Activated T-cell treated with anti-CD3 and anti-CD28 coated beads, Interleukin-2, amount 50 U/mL, for 4 hours (primary cell): Measurements from ENCODE around the gene C1orf21. TPM values are rescaled to one million over a fixed set of nuclear protein-coding genes. Genes with fewer than 3 reads are reported as not detected.

Experiments
- ATAC-seq, 2 donors: fragments of 200-7000 bp; cut with Tn5 transposase; one replicate each; pipeline ENCODE4 v1.10.0; 2021
- DNase-seq: peaks from one replicate; pipeline ENCODE4 v3.0.0-alpha.2; 2020
- H3K27me3 Mint-ChIP-seq: one replicate; pipeline ENCODE4 v1.8.0; 2021; ENCODE audit warnings: low read depth, mixed read lengths
- H3K36me3 Mint-ChIP-seq: one replicate; pipeline ENCODE4 v1.8.0; 2022; ENCODE audit warnings: mixed read lengths; ENCODE audit not compliant: insufficient read depth
- H3K4me1 Mint-ChIP-seq: one replicate; pipeline ENCODE4 v1.8.0; 2021; ENCODE audit warnings: low read depth, mixed read lengths
- H3K4me3 Mint-ChIP-seq: one replicate; pipeline ENCODE4 v1.8.0; 2021; ENCODE audit warnings: mild to moderate bottlenecking, moderate library complexity, mixed read lengths
- H3K9me3 Mint-ChIP-seq: one replicate; pipeline ENCODE4 v1.8.0; 2021; ENCODE audit warnings: mixed read lengths
- total RNA-seq, 3 donors: library from RNA; stranded (reverse); gene quantifications; one replicate each; pipeline ENCODE4 v1.2.1, GENCODE V29; 2021

The C1orf21 gene
- total RNA-seq, 3 donors from 2014 or later = 0.53 to 1.7 (median 0.90) TPM

- Mint-ChIP-seq H3K4me1 (no peaks in the 10 kb centered on the region), H3K27me3 (no peaks in the 10 kb centered on the region), H3K4me3 (no peak overlapping the region), H3K9me3 (no peaks in the 10 kb centered on the region), H3K36me3 (no peaks in the 10 kb centered on the region)
- ATAC-seq (no peak), DNase-seq (no peak)
Measured at GRCh38 chr1:184506481-184506880, 119.7 kb downstream of the C1orf21 start.

- H3K4me1 Mint-ChIP-seq = no peaks in the 10 kb centered on the region
- no peaks in the 10 kb centered on the region for H3K36me3 Mint-ChIP-seq
- H3K4me3 Mint-ChIP-seq = no peak overlapping the region
- ATAC-seq (no peak), DNase-seq (no peak)
- no peaks in the 10 kb centered on the region for H3K27me3 Mint-ChIP-seq
- no peaks in the 10 kb centered on the region for H3K9me3 Mint-ChIP-seq
Measured at GRCh38 chr1:184507165-184507564, 120.3 kb downstream of the C1orf21 start.

- no peaks in the 10 kb centered on the region for H3K9me3 Mint-ChIP-seq
Measured at GRCh38 chr1:184507604-184508280, 120.9 kb downstream of the C1orf21 start.

GRCh38 chr1:184509105-184509504 is 122.3 kb downstream of the C1orf21 start:
- Mint-ChIP-seq H3K4me3 (no peak overlapping the region), H3K27me3 (no peaks in the 10 kb centered on the region), H3K4me1 (no peaks in the 10 kb centered on the region), H3K9me3 (no peaks in the 10 kb centered on the region), H3K36me3 (no peaks in the 10 kb centered on the region)
- DNase-seq (no peak), ATAC-seq (no peak)

More at GRCh38 chr1:184507604-184508280, 120.9 kb downstream of the C1orf21 start:
- Mint-ChIP-seq H3K27me3 (no peaks in the 10 kb centered on the region), H3K36me3 (no peaks in the 10 kb centered on the region), H3K4me1 (no peaks in the 10 kb centered on the region), H3K4me3 (no peak overlapping the region)
- ATAC-seq (no peak), DNase-seq (no peak)

- no peaks in the 10 kb centered on the region for H3K36me3 Mint-ChIP-seq
- ATAC-seq (no peak), DNase-seq (no peak)
- no peak overlapping the region for H3K4me3 Mint-ChIP-seq
- no peaks in the 10 kb centered on the region for H3K9me3 Mint-ChIP-seq
- H3K27me3 Mint-ChIP-seq = no peaks in the 10 kb centered on the region
- H3K4me1 Mint-ChIP-seq = no peaks in the 10 kb centered on the region
Measured at GRCh38 chr1:184510110-184510509, 123.3 kb downstream of the C1orf21 start.

- no peak overlapping the region for H3K4me3 Mint-ChIP-seq
- no peaks in the 10 kb centered on the region for H3K4me1 Mint-ChIP-seq
- no peaks in the 10 kb centered on the region for H3K27me3 Mint-ChIP-seq
- ATAC-seq (no peak), DNase-seq (no peak)
- H3K36me3 Mint-ChIP-seq = no peaks in the 10 kb centered on the region
- no peaks in the 10 kb centered on the region for H3K9me3 Mint-ChIP-seq
Measured at GRCh38 chr1:184512724-184513123, 125.9 kb downstream of the C1orf21 start.

- Mint-ChIP-seq H3K27me3 (no peaks in the 10 kb centered on the region), H3K4me3 (no peak overlapping the region), H3K4me1 (no peaks in the 10 kb centered on the region), H3K9me3 (no peaks in the 10 kb centered on the region), H3K36me3 (no peaks in the 10 kb centered on the region)
- ATAC-seq = no peak
- no peak for DNase-seq
Measured at GRCh38 chr1:184513421-184513820, 126.6 kb downstream of the C1orf21 start.

GRCh38 chr1:184513966-184514365 is 127.1 kb downstream of the C1orf21 start:
- no peak overlapping the region for H3K4me3 Mint-ChIP-seq
- no peaks in the 10 kb centered on the region for H3K27me3 Mint-ChIP-seq
- no peak for DNase-seq
- H3K9me3 Mint-ChIP-seq = no peaks in the 10 kb centered on the region
- ATAC-seq = no peak
- no peaks in the 10 kb centered on the region for H3K36me3 Mint-ChIP-seq
- H3K4me1 Mint-ChIP-seq = no peaks in the 10 kb centered on the region

GRCh38 chr1:184514447-184514846 is 127.6 kb downstream of the C1orf21 start:
- no peaks in the 10 kb centered on the region for H3K9me3 Mint-ChIP-seq
- H3K27me3 Mint-ChIP-seq = peaks cover 2% of the 10 kb centered on the region
- H3K4me1 Mint-ChIP-seq = no peaks in the 10 kb centered on the region
- DNase-seq (no peak), ATAC-seq (no peak)
- no peak overlapping the region for H3K4me3 Mint-ChIP-seq
- H3K36me3 Mint-ChIP-seq = no peaks in the 10 kb centered on the region

GRCh38 chr1:184517130-184517529 is 130.3 kb downstream of the C1orf21 start:
- ATAC-seq (no peak), DNase-seq (no peak)
- no peak overlapping the region for H3K4me3 Mint-ChIP-seq
- H3K36me3 Mint-ChIP-seq = no peaks in the 10 kb centered on the region
- no peaks in the 10 kb centered on the region for H3K9me3 Mint-ChIP-seq
- H3K27me3 Mint-ChIP-seq = peaks cover 2% of the 10 kb centered on the region
- no peaks in the 10 kb centered on the region for H3K4me1 Mint-ChIP-seq

- H3K9me3 Mint-ChIP-seq = no peaks in the 10 kb centered on the region
- ATAC-seq (no peak), DNase-seq (no peak)
- peaks cover 2% of the 10 kb centered on the region for H3K27me3 Mint-ChIP-seq
- no peak overlapping the region for H3K4me3 Mint-ChIP-seq
- H3K4me1 Mint-ChIP-seq = no peaks in the 10 kb centered on the region
- no peaks in the 10 kb centered on the region for H3K36me3 Mint-ChIP-seq
Measured at GRCh38 chr1:184518736-184519357, 132.0 kb downstream of the C1orf21 start.

GRCh38 chr1:184520336-184520735 is 133.5 kb downstream of the C1orf21 start:
- Mint-ChIP-seq H3K4me3 (no peak overlapping the region), H3K9me3 (no peaks in the 10 kb centered on the region), H3K36me3 (no peaks in the 10 kb centered on the region), H3K27me3 (peaks cover 2% of the 10 kb centered on the region), H3K4me1 (no peaks in the 10 kb centered on the region)
- DNase-seq = no peak
- no peak for ATAC-seq

GRCh38 chr1:184524248-184524647 is 137.4 kb downstream of the C1orf21 start:
- no peaks in the 10 kb centered on the region for H3K4me1 Mint-ChIP-seq
- H3K4me3 Mint-ChIP-seq = no peak overlapping the region
- H3K36me3 Mint-ChIP-seq = no peaks in the 10 kb centered on the region
- ATAC-seq = no peak
- H3K27me3 Mint-ChIP-seq = peaks cover 1% of the 10 kb centered on the region
- no peaks in the 10 kb centered on the region for H3K9me3 Mint-ChIP-seq
- no peak for DNase-seq

GRCh38 chr1:184527402-184527801 is 140.6 kb downstream of the C1orf21 start:
- H3K9me3 Mint-ChIP-seq = no peaks in the 10 kb centered on the region
- DNase-seq (no peak), ATAC-seq (no peak)
- peaks cover 4% of the 10 kb centered on the region for H3K27me3 Mint-ChIP-seq
- H3K36me3 Mint-ChIP-seq = no peaks in the 10 kb centered on the region
- no peaks in the 10 kb centered on the region for H3K4me1 Mint-ChIP-seq
- H3K4me3 Mint-ChIP-seq = no peak overlapping the region

GRCh38 chr1:184530226-184530625 is 143.4 kb downstream of the C1orf21 start:
- H3K4me3 Mint-ChIP-seq = no peak overlapping the region
- peaks cover 2% of the 10 kb centered on the region for H3K4me1 Mint-ChIP-seq
- H3K9me3 Mint-ChIP-seq = no peaks in the 10 kb centered on the region
- ATAC-seq (no peak), DNase-seq (no peak)
- H3K27me3 Mint-ChIP-seq = peaks cover 7% of the 10 kb centered on the region
- no peaks in the 10 kb centered on the region for H3K36me3 Mint-ChIP-seq
